Measurements from ENCODE around the gene C8G.

Gene C8G

GRCh38 chr9:136972335-136972734 is 27.3 kb downstream of the C8G start:
- H3K4me3 ChIP-seq (ENCODE audit: control insufficient read depth, low read depth, low read length) = no peak overlapping the region
- DNase-seq (ENCODE audit: low read depth) = no peak
- no peak for TF ChIP-seq CTCF (conservative IDR thresholded peaks at IDR 0.05; ENCODE audit: control insufficient read depth, insufficient read depth, low read depth, low read length)

GRCh38 chr9:136972743-136973142 is 27.7 kb downstream of the C8G start:
- DNase-seq (ENCODE audit: low read depth) = no peak
- TF ChIP-seq CTCF (conservative IDR thresholded peaks at IDR 0.05; ENCODE audit: control insufficient read depth, insufficient read depth, low read depth, low read length) = no peak
- H3K4me3 ChIP-seq (ENCODE audit: control insufficient read depth, low read depth, low read length) = no peak overlapping the region

GRCh38 chr9:136973618-136974617 is 28.9 kb downstream of the C8G start:
- DNase-seq (ENCODE audit: low read depth) = no peak
- no peak overlapping the region for H3K4me3 ChIP-seq (ENCODE audit: control insufficient read depth, low read depth, low read length)
- no peak for TF ChIP-seq CTCF (conservative IDR thresholded peaks at IDR 0.05; ENCODE audit: control insufficient read depth, insufficient read depth, low read depth, low read length)

GRCh38 chr9:136974817-136975535 is 29.9 kb downstream of the C8G start:
- TF ChIP-seq CTCF (conservative IDR thresholded peaks at IDR 0.05; ENCODE audit: control insufficient read depth, insufficient read depth, low read depth, low read length) = no peak
- no peak overlapping the region for H3K4me3 ChIP-seq (ENCODE audit: control insufficient read depth, low read depth, low read length)
- DNase-seq (ENCODE audit: low read depth) = no peak

- no peak for DNase-seq (ENCODE audit: low read depth)
- TF ChIP-seq CTCF (conservative IDR thresholded peaks at IDR 0.05; ENCODE audit: control insufficient read depth, insufficient read depth, low read depth, low read length) = no peak
- H3K4me3 ChIP-seq (ENCODE audit: control insufficient read depth, low read depth, low read length) = no peak overlapping the region
Observed at GRCh38 chr9:136975644-136976043, 30.6 kb downstream of the C8G start.

GRCh38 chr9:136977223-136977622 is 32.2 kb downstream of the C8G start, which contains the start of gene PTGDS:
TSS of gene PTGDS (plus strand) at chr9:136977504. CDS start at chr9:136977579, 75 bp downstream.
- DNase-seq (ENCODE audit: low read depth) = peak; percentile 21
- H3K4me3 ChIP-seq (ENCODE audit: control insufficient read depth, low read depth, low read length) = peak within 1 kb of the TSS; percentile 28
- TF ChIP-seq CTCF (conservative IDR thresholded peaks at IDR 0.05; ENCODE audit: control insufficient read depth, insufficient read depth, low read depth, low read length) = no peak

All from fibroblast of mammary gland (primary cell).